A549 treated with GW870086 at 1 μM for 4 hours (cell line): ENCODE data around the gene ZNF146. TPM values are rescaled to one million over a fixed set of nuclear protein-coding genes. Genes with fewer than 3 reads are reported as not detected.

Source experiments
- total RNA-seq: library from RNA; stranded (reverse); fragments of 200-300 nt; extraction: Qiagen RNA extraction; gene quantifications from 5 replicates; pipeline ENCODE4 v1.2.3, GENCODE V29; 2022; ENCODE audit warnings: low read depth

The ZNF146 gene
- 97.8 to 164 TPM (median 120 TPM) in 5 replicates for total RNA-seq

DNA sequence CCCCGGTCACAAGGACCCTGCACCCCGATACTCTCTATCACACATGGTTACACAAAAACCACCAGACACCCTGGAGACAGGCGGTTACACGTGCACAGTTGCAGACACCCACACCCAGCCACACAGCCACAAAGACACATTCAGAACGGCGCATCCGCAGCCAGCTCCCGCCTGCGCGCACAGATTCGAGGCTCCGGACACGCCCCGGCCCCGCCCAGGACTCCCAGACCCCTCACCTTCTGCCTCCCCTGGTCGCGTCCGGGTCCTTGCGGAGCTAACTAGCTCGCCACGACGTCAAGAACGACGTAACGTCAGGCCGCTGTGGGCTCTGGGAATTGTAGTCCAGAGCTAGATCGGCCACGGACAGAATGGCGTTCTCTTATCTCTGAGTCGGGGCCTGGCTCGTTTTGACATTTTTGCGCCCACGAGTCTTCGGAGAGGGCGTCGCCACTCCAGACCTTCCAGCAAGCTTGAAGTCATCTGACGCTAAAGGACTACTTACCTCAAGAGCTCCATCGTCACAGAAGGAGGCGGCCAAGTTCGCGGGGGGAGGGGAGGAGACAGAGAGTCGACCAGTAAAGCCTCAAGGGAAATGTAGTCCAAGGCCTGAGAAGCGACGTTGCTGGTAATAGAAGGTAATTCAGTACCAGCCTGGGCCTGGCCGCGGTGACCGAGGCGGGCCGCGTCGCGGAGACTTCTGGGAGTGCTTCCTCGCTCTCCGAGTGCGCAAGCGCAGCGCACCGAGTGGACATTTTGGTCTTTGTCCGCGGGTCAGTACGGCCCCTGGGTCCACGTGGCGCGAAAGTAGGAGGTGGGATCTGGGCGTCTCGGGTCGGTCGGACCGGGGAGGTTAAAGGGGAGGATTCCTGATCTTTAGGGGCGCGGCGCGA, at the start of gene ZNF146, which contains the start of gene ZNF565:
ZNF146 (plus strand) TSS at position 721 of the 890 bp plus-strand sequence. CDS start 21,335 bp downstream, outside the sequence.
ZNF565 (minus strand) TSS at position 280 of the 890 bp plus-strand sequence. CDS start 12,680 bp downstream, outside the sequence.

Other genes starting within 250 kb of the ZNF146 start
- 38.3 to 50.7 TPM (median 48.4 TPM) in 5 replicates for gene SDHAF1, start 219.9 kb upstream of the ZNF146 start, total RNA-seq
- 0.14 to 0.53 TPM (median 0.25 TPM) in 5 replicates for gene SYNE4, start 206.3 kb upstream of the ZNF146 start, total RNA-seq
- gene ALKBH6, start 200.9 kb upstream of the ZNF146 start, total RNA-seq = 19.6 to 28.5 TPM (median 26.6 TPM) in 5 replicates
- 0.67 to 0.94 TPM (median 0.72 TPM) in 5 replicates for gene CLIP3, start 182.2 kb upstream of the ZNF146 start, total RNA-seq
- gene THAP8, start 160.8 kb upstream of the ZNF146 start, total RNA-seq = 5.3 to 6.8 TPM (median 6.3 TPM) in 5 replicates
- 20.3 to 27.6 TPM (median 24.5 TPM) in 5 replicates for gene WDR62, start 160.2 kb upstream of the ZNF146 start, total RNA-seq
- gene OVOL3, start 104.0 kb upstream of the ZNF146 start, total RNA-seq = 0.24 to 0.36 TPM in 2 of 5 replicates, not detected in the others
- gene POLR2I, start 100.2 kb upstream of the ZNF146 start, total RNA-seq = 232 to 261 TPM (median 252 TPM) in 5 replicates
- gene TBCB, start 99.6 kb upstream of the ZNF146 start, total RNA-seq = 434 to 558 TPM (median 540 TPM) in 5 replicates
- 1,491 to 2,296 TPM (median 2,099 TPM) in 5 replicates for gene CAPNS1, start 75.0 kb upstream of the ZNF146 start, total RNA-seq
- gene COX7A1, start 62.7 kb upstream of the ZNF146 start, total RNA-seq = not detected in 5 replicates
- gene ZNF565, start 441 bp upstream of the ZNF146 start, total RNA-seq = 3.8 to 4.5 TPM (median 4.3 TPM) in 5 replicates
- 1.8 to 2.5 TPM (median 2.3 TPM) in 5 replicates for gene ZFP14, start 164.1 kb downstream of the ZNF146 start, total RNA-seq
- gene ZFP82, start 203.5 kb downstream of the ZNF146 start, total RNA-seq = 1.6 to 2.2 TPM (median 1.9 TPM) in 5 replicates